K562 (cell line): ENCODE data around the gene MAP3K14.

Source experiments
- ESRRA ChIP-seq: fragments of 450-650 bp; IDR thresholded peaks from 2 replicates; pipeline ENCODE4 v1.6.1; 2014; ENCODE audit warnings: low read depth, mild to moderate bottlenecking, moderate library complexity, borderline replicate concordance
- NFXL1 ChIP-seq: fragments of 450-650 bp; formaldehyde crosslinking; IDR thresholded peaks from 2 replicates; pipeline ENCODE4 v1.4.0; 2021; ENCODE audit warnings: mild to moderate bottlenecking
- POLR2A ChIP-seq: fragments of 450-650 bp; conservative IDR thresholded peaks from 2 replicates; pipeline ENCODE4 v1.6.1; 2016
- POLR2AphosphoS2 ChIP-seq: IDR thresholded peaks from 2 replicates; pipeline ENCODE4 v1.6.1; 2012; ENCODE audit warnings: low read length, improper control_type of control experiment
- RAD21 ChIP-seq, 2 experiments: fragments of 250-450 bp in 1 of 2; fragments of 450-650 bp in 1 of 2; sonication (Bioruptor Pico) in 1 of 2; formaldehyde crosslinking in 1 of 2; IDR thresholded peaks in 1 of 2; conservative IDR thresholded peaks in 1 of 2; 2 replicates each; pipeline versions ENCODE4 v1.4.0 to v1.8.0; 2020 to 2022; ENCODE audit warnings: mild to moderate bottlenecking in 2 of 2, moderate library complexity in 1 of 2
- TCFL5 ChIP-seq: fragments of 250-450 bp; sonication (Bioruptor Pico); conservative IDR thresholded peaks from 2 replicates; pipeline ENCODE4 v1.6.1; 2021; ENCODE audit warnings: mild to moderate bottlenecking, moderate library complexity, matching md5 sums
- ZNF384 ChIP-seq: IDR thresholded peaks from 2 replicates; pipeline ENCODE4 v1.6.1; 2012; ENCODE audit warnings: low read depth, low read length, improper control_type of control experiment
- TF ChIP-seq, protein P1 (sequence below), 2 experiments: fragments of 450-650 bp; formaldehyde crosslinking in 1 of 2; IDR thresholded peaks; 2 replicates each; pipeline versions ENCODE4 v1.4.0 to v1.6.1; 2014 to 2020; ENCODE audit warnings: mild to moderate bottlenecking in 2 of 2, borderline replicate concordance in 1 of 2, low read depth in 1 of 2
- TF ChIP-seq, protein P2 (sequence below), 2 experiments: fragments of 450-650 bp; IDR thresholded peaks; 2 replicates each; pipeline ENCODE4 v1.6.1; 2016; ENCODE audit warnings: mild to moderate bottlenecking in 2 of 2, borderline replicate concordance in 1 of 2, low read depth in 1 of 2, moderate library complexity in 1 of 2
- TF ChIP-seq, protein P3 (sequence below): sonication (generic); formaldehyde crosslinking; IDR thresholded peaks from 2 replicates; pipeline ENCODE4 v1.4.0; 2020; ENCODE audit warnings: mild to moderate bottlenecking, missing genetic modification reagents

DNA sequence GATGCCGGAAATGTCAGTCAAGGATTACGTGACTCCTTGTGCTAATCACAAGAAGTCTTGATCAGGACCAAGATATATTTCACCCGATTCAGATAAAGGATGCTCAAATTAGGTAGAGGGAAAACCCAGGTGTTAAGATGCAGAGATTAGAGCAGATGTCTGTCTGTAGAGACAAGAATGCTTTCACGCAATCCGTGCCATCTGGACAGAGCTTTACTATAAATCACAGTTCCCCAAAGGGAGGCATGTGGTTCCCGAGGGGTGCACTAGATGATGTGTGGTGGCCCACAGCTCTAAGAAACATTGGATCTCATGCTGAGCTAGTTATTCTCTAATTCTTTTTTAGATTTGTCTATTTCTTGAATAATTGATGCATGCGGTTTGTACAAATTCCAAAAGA is 9.8 kb upstream of the MAP3K14 start:
- TF ChIP-seq TCFL5 (CRISPR knock-in tag) (no peak), POLR2A (no peak), ESRRA (no peak), RAD21 (CRISPR knock-in tag; conservative IDR thresholded peaks at IDR 0.05 in 1 of 2, IDR thresholded peaks at IDR 0.05 in 1 of 2) (no peak), ZNF384 (no peak), POLR2AphosphoS2 (no peak), NFXL1 (CRISPR knock-in tag) (no peak)
- TF ChIP-seq, protein P1, sequence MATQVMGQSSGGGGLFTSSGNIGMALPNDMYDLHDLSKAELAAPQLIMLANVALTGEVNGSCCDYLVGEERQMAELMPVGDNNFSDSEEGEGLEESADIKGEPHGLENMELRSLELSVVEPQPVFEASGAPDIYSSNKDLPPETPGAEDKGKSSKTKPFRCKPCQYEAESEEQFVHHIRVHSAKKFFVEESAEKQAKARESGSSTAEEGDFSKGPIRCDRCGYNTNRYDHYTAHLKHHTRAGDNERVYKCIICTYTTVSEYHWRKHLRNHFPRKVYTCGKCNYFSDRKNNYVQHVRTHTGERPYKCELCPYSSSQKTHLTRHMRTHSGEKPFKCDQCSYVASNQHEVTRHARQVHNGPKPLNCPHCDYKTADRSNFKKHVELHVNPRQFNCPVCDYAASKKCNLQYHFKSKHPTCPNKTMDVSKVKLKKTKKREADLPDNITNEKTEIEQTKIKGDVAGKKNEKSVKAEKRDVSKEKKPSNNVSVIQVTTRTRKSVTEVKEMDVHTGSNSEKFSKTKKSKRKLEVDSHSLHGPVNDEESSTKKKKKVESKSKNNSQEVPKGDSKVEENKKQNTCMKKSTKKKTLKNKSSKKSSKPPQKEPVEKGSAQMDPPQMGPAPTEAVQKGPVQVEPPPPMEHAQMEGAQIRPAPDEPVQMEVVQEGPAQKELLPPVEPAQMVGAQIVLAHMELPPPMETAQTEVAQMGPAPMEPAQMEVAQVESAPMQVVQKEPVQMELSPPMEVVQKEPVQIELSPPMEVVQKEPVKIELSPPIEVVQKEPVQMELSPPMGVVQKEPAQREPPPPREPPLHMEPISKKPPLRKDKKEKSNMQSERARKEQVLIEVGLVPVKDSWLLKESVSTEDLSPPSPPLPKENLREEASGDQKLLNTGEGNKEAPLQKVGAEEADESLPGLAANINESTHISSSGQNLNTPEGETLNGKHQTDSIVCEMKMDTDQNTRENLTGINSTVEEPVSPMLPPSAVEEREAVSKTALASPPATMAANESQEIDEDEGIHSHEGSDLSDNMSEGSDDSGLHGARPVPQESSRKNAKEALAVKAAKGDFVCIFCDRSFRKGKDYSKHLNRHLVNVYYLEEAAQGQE (IDR thresholded peaks at IDR 0.05; ENCODE audit: borderline replicate concordance): no peak
- TF ChIP-seq, protein P1 (CRISPR knock-in tag; IDR thresholded peaks at IDR 0.05; ENCODE audit: low read depth): no peak
- TF ChIP-seq, protein P2, sequence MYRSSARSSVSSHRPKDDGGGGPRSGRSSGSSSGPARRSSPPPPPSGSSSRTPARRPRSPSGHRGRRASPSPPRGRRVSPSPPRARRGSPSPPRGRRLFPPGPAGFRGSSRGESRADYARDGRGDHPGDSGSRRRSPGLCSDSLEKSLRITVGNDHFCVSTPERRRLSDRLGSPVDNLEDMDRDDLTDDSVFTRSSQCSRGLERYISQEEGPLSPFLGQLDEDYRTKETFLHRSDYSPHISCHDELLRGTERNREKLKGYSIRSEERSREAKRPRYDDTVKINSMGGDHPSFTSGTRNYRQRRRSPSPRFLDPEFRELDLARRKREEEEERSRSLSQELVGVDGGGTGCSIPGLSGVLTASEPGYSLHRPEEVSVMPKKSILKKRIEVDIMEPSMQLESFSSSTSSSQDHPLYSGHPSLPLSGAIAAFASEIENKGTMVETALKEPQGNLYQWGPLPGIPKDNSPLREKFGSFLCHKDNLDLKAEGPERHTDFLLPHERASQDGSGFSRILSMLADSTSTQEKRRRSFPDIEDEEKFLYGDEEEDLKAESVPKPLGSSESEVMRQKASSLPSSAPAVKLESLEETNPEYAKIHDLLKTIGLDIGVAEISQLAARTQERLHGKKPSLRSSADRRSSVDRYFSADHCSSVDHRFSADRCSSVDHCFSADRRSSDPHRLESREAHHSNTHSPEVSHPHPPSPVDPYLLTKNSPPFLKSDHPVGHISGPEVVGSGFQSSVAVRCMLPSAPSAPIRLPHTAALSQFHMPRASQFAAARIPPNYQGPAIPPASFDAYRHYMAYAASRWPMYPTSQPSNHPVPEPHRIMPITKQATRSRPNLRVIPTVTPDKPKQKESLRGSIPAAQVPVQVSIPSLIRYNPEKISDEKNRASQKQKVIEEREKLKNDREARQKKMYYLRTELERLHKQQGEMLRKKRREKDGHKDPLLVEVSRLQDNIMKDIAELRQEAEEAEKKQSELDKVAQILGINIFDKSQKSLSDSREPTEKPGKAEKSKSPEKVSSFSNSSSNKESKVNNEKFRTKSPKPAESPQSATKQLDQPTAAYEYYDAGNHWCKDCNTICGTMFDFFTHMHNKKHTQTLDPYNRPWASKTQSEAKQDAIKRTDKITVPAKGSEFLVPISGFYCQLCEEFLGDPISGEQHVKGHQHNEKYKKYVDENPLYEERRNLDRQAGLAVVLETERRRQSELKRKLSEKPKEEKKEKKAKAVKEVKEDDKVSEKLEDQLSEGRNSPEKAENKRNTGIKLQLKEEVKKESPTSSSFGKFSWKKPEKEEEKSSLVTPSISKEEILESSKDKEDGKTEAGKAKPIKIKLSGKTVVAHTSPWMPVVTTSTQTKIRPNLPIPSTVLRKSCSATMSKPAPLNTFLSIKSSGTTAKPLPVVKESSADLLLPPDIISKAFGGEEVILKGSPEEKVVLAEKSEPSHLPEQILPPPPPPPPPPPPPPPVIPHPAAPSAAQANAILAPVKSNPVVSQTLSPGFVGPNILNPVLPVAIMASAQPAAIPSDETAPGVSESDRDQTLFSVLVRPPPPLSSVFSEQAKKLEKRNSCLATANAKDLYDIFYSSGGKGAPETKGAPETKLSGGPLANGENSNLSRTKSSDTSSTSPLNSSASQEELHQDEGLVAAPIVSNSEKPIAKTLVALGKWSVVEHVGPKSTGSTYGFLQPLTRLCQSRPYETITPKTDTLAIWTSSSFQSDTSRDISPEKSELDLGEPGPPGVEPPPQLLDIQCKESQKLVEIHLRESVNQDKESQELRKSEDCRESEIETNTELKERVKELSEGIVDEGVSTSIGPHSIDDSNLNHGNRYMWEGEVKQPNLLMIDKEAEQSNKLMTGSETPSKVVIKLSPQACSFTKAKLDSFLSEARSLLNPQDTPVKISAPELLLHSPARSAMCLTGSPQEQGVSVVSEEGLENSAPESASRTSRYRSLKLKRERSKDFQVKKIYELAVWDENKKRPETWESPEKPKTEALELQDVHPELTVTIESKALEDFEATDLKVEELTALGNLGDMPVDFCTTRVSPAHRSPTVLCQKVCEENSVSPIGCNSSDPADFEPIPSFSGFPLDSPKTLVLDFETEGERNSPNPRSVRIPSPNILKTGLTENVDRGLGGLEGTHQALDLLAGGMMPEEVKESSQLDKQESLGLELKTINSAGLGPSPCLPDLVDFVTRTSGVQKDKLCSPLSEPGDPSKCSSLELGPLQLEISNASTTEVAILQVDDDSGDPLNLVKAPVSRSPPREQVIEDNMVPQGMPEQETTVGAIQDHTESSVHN (IDR thresholded peaks at IDR 0.05; ENCODE audit: borderline replicate concordance in 1 of 2, low read depth in 1 of 2): no peak
- TF ChIP-seq, protein P3, sequence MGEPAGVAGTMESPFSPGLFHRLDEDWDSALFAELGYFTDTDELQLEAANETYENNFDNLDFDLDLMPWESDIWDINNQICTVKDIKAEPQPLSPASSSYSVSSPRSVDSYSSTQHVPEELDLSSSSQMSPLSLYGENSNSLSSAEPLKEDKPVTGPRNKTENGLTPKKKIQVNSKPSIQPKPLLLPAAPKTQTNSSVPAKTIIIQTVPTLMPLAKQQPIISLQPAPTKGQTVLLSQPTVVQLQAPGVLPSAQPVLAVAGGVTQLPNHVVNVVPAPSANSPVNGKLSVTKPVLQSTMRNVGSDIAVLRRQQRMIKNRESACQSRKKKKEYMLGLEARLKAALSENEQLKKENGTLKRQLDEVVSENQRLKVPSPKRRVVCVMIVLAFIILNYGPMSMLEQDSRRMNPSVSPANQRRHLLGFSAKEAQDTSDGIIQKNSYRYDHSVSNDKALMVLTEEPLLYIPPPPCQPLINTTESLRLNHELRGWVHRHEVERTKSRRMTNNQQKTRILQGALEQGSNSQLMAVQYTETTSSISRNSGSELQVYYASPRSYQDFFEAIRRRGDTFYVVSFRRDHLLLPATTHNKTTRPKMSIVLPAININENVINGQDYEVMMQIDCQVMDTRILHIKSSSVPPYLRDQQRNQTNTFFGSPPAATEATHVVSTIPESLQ (CRISPR knock-in tag): no peak
